Vagina (tissue), 2 donors: ENCODE results near the gene ALOXE3.

Experiments
- POLR2A ChIP-seq, 2 donors: fragments of 450-650 bp; IDR thresholded peaks; one replicate each; pipeline ENCODE4 v1.6.1; 2017; ENCODE audit warnings: antibody characterized with exemption in 2 of 2, mild to moderate bottlenecking in 2 of 2, moderate library complexity in 2 of 2
- TF ChIP-seq, protein P1 (sequence below), 3 experiments: fragments of 450-650 bp in 2 of 3; fragments of 200-600 bp in 1 of 3; sonication (generic) in 1 of 3; IDR thresholded peaks; one replicate each; pipeline ENCODE4 v1.5.1; 2017 to 2019; ENCODE audit warnings: antibody characterized with exemption in 3 of 3, mild to moderate bottlenecking in 2 of 3, moderate library complexity in 2 of 3

DNA sequence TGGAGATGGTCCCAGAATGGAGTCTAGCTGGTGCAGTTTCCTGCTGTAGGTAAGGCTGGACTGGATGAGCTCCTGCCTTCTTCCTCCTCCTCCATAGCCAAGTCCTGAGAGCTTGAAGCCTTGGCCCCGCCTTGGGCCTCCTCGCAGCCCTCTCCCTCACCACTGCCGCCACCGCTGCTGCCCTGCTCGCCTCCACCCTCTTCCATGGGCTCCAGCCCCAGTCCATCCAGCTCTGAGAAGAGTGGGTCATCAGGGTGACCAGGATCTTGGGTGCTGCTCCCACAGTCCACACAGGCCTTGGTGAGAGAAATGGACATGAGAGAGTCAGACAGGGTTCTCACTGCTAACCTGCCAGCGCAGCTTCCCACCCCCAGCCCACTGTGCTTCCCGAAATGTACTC lies 22.7 kb upstream of the ALOXE3 start:
- TF ChIP-seq, protein P1, sequence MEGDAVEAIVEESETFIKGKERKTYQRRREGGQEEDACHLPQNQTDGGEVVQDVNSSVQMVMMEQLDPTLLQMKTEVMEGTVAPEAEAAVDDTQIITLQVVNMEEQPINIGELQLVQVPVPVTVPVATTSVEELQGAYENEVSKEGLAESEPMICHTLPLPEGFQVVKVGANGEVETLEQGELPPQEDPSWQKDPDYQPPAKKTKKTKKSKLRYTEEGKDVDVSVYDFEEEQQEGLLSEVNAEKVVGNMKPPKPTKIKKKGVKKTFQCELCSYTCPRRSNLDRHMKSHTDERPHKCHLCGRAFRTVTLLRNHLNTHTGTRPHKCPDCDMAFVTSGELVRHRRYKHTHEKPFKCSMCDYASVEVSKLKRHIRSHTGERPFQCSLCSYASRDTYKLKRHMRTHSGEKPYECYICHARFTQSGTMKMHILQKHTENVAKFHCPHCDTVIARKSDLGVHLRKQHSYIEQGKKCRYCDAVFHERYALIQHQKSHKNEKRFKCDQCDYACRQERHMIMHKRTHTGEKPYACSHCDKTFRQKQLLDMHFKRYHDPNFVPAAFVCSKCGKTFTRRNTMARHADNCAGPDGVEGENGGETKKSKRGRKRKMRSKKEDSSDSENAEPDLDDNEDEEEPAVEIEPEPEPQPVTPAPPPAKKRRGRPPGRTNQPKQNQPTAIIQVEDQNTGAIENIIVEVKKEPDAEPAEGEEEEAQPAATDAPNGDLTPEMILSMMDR (IDR thresholded peaks at IDR 0.05) = no peak
- no peak for TF ChIP-seq POLR2A (IDR thresholded peaks at IDR 0.05)
